Limb (tissue), 2 donors: ENCODE results near the gene FAM107A.
A peak's percentile ranks its signal among the peaks of the same experiment; 100 is the strongest.

Experiments
- DNase-seq, 2 donors: peaks; one replicate each; pipeline ENCODE4 v3.0.0-alpha.2; 2016; ENCODE audit errors: extremely low spot score in 2 of 2

FAM107A gene

GRCh38 chr3:58577269-58577821, at the start of gene FAM107A:
TSS of gene FAM107A (minus strand) at chr3:58577391. CDS start at chr3:58569860, 7,531 bp downstream.
- DNase-seq: peak in 1 of 2 donors; percentile 51

GRCh38 chr3:58625196-58625824, 48.1 kb upstream of the FAM107A start:
- no peak for DNase-seq

GRCh38 chr3:58624550-58624949, 47.4 kb upstream of the FAM107A start:
- DNase-seq: no peak

GRCh38 chr3:58623961-58624360, 46.8 kb upstream of the FAM107A start:
- no peak for DNase-seq

- DNase-seq: no peak
Observed at GRCh38 chr3:58623478-58623877, 46.3 kb upstream of the FAM107A start.

GRCh38 chr3:58622892-58623291, 45.7 kb upstream of the FAM107A start:
- no peak for DNase-seq

GRCh38 chr3:58622436-58622835, 45.2 kb upstream of the FAM107A start:
- no peak for DNase-seq

- DNase-seq: no peak
Observed at GRCh38 chr3:58621086-58621830, 44.1 kb upstream of the FAM107A start.

- DNase-seq: peak in 1 of 2 donors; percentile 39
Observed at GRCh38 chr3:58620421-58620820, 43.2 kb upstream of the FAM107A start.

- no peak for DNase-seq
Observed at GRCh38 chr3:58617338-58617761, 40.2 kb upstream of the FAM107A start.

- DNase-seq: no peak
Observed at GRCh38 chr3:58613236-58614132, 36.3 kb upstream of the FAM107A start.

GRCh38 chr3:58612830-58613229, 35.6 kb upstream of the FAM107A start:
- no peak for DNase-seq

GRCh38 chr3:58609990-58610389, 32.8 kb upstream of the FAM107A start:
- DNase-seq: no peak

GRCh38 chr3:58608648-58609047, 31.5 kb upstream of the FAM107A start:
- no peak for DNase-seq

- no peak for DNase-seq
Observed at GRCh38 chr3:58607816-58608215, 30.6 kb upstream of the FAM107A start.

- DNase-seq: no peak
Observed at GRCh38 chr3:58606693-58607092, 29.5 kb upstream of the FAM107A start.

GRCh38 chr3:58604031-58604430, 26.8 kb upstream of the FAM107A start:
- no peak for DNase-seq

GRCh38 chr3:58603606-58604005, 26.4 kb upstream of the FAM107A start:
- no peak for DNase-seq

GRCh38 chr3:58597770-58598310, 20.6 kb upstream of the FAM107A start:
- DNase-seq: no peak

GRCh38 chr3:58596834-58597518, 19.8 kb upstream of the FAM107A start:
- DNase-seq: no peak

GRCh38 chr3:58594117-58594516, 16.9 kb upstream of the FAM107A start:
- DNase-seq: no peak
